WI38 (cell line): Measurements from ENCODE around the gene AACS.

Source experiments
- H3K4me3 ChIP-seq: 2 replicates; pipeline ENCODE4 v1.5.1; 2011; ENCODE audit warnings: low read depth, mild to moderate bottlenecking, control low read depth, low read length
- TF ChIP-seq, protein P1 (sequence below): IDR thresholded peaks from 2 replicates; pipeline ENCODE4 v1.5.1; 2012; ENCODE audit warnings: low read depth, mild to moderate bottlenecking, control low read depth, low read length

Gene AACS

GRCh38 chr12:125166041-125166440 lies 100.8 kb downstream of the AACS start:
- TF ChIP-seq, protein P1, sequence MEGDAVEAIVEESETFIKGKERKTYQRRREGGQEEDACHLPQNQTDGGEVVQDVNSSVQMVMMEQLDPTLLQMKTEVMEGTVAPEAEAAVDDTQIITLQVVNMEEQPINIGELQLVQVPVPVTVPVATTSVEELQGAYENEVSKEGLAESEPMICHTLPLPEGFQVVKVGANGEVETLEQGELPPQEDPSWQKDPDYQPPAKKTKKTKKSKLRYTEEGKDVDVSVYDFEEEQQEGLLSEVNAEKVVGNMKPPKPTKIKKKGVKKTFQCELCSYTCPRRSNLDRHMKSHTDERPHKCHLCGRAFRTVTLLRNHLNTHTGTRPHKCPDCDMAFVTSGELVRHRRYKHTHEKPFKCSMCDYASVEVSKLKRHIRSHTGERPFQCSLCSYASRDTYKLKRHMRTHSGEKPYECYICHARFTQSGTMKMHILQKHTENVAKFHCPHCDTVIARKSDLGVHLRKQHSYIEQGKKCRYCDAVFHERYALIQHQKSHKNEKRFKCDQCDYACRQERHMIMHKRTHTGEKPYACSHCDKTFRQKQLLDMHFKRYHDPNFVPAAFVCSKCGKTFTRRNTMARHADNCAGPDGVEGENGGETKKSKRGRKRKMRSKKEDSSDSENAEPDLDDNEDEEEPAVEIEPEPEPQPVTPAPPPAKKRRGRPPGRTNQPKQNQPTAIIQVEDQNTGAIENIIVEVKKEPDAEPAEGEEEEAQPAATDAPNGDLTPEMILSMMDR, result no peak
- no peak overlapping the region for H3K4me3 ChIP-seq

GRCh38 chr12:125167658-125168057 lies 102.4 kb downstream of the AACS start:
- H3K4me3 ChIP-seq, result no peak overlapping the region
- TF ChIP-seq, protein P1, result no peak

DNA sequence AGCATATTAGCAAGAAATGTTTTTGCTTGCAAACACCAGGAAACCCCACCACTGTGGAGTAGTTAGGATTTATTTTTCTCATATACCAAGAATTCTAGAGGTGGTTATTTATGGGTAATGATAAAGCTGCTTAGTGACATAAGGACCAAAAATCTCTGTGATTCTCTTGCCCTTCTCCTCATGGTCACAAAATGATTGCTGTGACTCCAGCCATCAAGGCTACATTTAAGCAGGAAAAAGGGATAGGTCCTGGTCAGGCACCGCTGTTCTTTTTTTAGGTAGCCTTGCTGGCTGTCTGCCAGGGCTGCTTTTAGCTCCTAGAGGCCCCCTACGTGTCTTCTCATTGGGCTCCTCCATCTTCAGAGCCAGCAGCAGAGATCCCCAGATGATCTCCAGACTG lies 104.2 kb downstream of the AACS start:
- no peak overlapping the region for H3K4me3 ChIP-seq
- TF ChIP-seq, protein P1, result no peak

DNA sequence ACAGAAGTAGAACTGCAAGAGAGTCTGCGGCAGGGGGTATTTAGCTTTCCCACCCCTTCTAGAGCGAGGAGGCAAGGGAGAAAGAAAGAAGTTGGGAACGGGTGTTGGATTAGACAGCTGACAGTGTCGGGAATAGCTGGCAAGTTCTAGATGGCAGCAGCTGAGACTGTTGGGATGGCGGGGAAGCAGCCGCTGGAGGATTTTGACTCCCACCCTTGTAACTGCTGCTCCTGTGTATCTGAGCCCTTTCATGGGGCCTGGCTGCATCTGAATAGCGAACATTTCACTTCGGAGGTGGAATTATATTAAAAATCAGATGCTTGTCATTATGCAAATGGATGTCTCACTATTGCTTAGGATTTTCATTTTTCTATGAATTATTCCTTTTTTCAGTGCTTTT lies 104.6 kb downstream of the AACS start:
- TF ChIP-seq, protein P1, result no peak

DNA sequence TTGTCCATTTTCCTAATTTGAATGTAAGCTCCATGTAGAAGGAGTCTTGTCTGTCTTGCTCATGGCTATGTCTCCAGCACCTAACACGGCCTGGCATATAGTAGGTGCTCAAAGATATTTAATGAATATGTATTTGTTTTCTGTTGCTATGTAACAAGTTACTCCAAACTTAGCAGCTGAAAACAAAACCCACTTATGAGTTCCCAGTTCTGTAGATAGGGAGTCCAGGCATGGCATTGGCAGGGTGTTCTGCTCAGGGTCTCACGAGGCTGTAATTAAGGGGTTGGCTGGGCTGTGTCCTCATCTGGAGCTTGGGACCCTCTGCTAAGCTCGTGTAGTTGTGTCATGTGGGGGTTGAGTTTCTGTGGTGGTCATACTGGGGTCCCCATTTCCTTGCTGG lies 106.0 kb downstream of the AACS start:
- H3K4me3 ChIP-seq, result no peak overlapping the region
- TF ChIP-seq, protein P1, result no peak

More for the DNA sequence above, 104.6 kb downstream of the AACS start:
- no peak overlapping the region for H3K4me3 ChIP-seq

DNA sequence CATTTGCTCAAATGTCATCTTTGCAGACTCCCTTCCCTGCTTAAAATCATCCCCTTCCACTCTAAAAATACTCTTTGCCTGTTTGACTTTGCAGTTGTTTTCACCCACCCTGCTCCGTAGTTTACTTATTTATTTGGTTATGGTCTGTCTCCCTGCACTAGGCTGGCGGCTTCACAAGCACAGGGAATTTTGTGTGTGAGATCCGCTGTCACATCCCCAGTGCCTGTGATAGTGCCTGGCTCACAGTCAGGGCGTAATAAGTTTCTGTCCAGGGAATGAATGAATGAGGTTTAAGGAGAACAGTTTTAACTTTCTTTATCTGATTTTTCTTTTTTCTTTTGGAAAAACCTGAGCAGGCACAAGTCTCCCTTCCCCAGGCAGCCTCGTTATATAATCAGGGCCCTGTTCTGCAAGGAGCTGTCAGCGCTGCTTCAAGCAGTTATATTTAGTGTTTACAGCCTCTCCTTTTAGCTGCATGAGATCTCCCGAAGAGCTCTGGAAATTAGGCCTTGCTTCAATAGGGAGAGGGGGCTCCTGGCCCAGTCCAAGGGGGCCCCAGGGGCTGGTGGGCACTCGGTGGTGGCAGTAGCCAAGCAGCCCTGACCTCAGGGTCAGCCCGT lies 107.1 kb downstream of the AACS start:
- TF ChIP-seq, protein P1, result no peak
- no peak overlapping the region for H3K4me3 ChIP-seq

DNA sequence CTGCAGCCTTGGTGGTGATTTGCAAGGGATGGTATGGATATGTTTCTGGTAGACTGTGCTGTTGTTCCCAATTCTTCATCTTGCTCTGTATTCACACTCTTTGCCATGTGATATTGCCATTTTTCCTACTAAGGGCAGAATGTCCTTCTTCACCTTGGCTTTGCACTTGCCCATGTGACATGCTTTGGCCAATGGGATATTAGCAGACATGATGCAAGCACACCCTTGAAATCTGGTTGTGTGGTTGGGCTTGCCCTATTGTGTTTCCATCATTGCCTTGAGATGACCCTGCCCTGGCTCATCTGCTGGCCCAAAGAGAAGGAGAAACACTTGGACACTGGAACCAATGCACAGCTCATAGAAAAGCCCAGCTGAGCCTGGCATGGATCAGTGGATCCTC lies 110.3 kb downstream of the AACS start:
- no peak overlapping the region for H3K4me3 ChIP-seq
- TF ChIP-seq, protein P1, result no peak
